ENCODE results near the gene MAT2A. TPM values are rescaled to one million over a fixed set of nuclear protein-coding genes. Genes with fewer than 3 reads are reported as not detected.

MAT2A gene
- total RNA-seq, 1 donor: 161 TPM

DNA sequence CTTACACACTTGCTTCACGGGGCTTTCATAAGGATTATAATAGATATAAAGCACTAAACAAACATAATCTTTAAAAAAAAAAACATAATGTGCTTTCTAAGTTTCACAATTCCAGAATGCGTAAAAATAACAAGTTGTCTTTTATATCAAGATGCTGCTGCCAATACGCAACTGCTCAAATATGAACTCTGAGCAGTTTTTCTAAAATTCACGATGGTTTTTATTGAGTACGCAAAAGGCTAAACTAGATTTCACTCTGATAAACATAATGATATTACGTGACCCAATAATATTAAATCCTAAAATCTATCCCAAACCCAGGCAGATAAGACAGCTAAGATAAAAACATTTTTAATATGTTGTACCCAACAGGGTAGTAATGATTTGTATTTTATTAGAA, 24.6 kb upstream of the MAT2A start:
- DNase-seq (ENCODE audit: low read depth): no peak
- TF ChIP-seq, protein P1, sequence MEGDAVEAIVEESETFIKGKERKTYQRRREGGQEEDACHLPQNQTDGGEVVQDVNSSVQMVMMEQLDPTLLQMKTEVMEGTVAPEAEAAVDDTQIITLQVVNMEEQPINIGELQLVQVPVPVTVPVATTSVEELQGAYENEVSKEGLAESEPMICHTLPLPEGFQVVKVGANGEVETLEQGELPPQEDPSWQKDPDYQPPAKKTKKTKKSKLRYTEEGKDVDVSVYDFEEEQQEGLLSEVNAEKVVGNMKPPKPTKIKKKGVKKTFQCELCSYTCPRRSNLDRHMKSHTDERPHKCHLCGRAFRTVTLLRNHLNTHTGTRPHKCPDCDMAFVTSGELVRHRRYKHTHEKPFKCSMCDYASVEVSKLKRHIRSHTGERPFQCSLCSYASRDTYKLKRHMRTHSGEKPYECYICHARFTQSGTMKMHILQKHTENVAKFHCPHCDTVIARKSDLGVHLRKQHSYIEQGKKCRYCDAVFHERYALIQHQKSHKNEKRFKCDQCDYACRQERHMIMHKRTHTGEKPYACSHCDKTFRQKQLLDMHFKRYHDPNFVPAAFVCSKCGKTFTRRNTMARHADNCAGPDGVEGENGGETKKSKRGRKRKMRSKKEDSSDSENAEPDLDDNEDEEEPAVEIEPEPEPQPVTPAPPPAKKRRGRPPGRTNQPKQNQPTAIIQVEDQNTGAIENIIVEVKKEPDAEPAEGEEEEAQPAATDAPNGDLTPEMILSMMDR (IDR thresholded peaks at IDR 0.05; ENCODE audit: insufficient read depth, low read length): no peak
- no peak overlapping the region for H3K4me3 ChIP-seq (ENCODE audit: low read depth, low read length)

DNA sequence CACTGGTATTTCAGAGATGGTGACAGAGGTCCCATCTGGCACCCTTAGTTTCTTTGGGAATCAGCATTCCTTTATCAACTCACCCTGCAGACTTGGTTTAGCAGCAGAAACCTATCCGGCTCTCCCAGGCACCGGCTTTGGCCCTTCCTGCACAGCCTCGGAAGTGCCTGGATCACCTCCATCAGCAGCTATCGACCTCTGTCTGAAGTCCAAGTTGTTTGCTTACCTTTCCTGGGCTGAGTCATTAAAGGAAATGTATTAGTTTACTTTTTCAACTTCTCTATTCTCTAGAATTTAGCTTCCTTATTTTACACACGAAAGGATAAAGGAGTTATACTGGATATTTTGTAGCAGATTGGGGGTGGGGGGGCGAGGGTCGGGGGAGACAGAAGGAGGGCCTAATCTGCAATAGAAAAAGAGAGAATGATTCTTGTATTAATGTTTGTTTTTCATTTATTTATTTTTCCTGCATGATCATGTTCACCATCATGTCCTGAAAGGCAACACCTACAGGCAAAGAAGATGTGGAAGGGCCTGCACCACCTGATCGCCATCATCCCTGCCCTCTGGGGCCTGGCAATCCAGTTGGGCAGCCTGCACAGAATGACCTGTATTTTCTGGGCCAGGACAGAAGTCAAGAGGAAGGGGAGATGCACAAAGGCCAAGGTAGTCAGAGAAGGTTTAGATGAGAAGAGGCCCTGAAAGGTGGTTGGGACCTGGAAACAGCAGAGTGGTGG, 22.1 kb upstream of the MAT2A start:
- TF ChIP-seq, protein P1 (IDR thresholded peaks at IDR 0.05; ENCODE audit: insufficient read depth, low read length): no peak
- H3K4me3 ChIP-seq (ENCODE audit: low read depth, low read length): no peak overlapping the region
- DNase-seq (ENCODE audit: low read depth): no peak

DNA sequence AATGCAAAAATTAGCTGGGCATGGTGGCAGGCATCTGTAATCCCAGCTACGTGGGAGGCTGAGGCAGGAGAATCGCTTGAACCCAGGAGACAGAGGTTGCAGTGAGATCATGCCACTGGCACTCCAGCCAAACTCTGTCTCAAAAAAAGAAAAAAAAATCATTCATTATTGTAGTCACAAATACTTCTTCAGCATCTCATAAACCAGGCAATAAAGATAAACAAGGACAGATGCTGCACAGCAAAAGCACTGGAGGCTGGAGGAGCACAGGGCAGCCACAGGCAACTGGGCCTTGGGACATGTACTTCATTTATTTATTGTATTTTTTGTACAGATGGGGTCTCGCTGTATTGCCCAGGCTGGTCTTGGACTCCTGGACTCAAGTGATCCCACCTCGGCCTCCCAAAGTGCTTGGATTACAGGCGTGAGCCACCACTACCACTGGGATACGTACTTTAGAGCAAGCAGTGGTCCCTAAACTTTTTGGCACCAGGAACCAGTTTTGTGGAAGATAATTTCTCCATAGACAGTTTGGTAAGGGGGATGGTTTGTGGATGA, 16.8 kb upstream of the MAT2A start:
- TF ChIP-seq, protein P1 (IDR thresholded peaks at IDR 0.05; ENCODE audit: insufficient read depth, low read length): no peak
- H3K4me3 ChIP-seq (ENCODE audit: low read depth, low read length): no peak overlapping the region
- no peak for DNase-seq (ENCODE audit: low read depth)

DNA sequence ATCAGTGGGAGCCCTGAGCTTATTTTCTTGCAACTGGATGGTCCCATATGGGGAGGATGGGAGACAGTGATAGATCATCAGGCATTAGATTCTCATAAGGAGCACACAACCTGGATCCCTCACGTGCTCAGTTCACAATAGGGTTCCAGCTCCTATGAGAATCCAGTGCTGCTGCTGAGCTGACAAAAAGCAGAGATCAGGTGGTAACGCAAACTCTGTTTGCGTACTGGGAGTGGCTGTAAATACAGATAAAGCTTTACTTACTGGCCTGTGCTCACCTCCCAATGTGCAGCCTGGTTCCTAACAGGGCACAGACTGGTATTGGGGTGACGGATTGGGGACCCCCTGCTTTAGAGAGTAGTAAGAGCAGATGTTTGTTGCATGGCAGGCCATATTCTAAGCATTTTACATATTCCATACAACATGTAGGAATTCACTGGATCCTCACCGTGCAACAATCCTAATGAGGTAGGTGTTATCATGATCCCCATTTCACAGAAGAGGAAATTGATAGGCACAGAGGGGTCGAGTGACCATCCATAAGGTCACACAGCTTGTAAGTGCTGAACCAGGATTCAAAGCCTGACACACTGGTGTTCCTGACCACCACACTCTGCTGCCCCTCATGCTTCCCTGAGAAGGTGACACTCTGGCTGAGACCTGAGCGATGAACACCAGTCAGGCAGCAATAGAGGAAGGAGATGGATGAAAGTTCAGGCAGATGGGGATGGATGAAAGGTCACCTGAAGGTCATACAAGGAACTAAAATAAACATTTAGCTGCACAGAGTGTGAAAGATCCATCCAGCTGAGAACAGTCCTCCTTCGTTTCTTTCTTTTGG, 15.7 kb upstream of the MAT2A start:
- no peak for DNase-seq (ENCODE audit: low read depth)
- H3K4me3 ChIP-seq (ENCODE audit: low read depth, low read length): no peak overlapping the region

DNA sequence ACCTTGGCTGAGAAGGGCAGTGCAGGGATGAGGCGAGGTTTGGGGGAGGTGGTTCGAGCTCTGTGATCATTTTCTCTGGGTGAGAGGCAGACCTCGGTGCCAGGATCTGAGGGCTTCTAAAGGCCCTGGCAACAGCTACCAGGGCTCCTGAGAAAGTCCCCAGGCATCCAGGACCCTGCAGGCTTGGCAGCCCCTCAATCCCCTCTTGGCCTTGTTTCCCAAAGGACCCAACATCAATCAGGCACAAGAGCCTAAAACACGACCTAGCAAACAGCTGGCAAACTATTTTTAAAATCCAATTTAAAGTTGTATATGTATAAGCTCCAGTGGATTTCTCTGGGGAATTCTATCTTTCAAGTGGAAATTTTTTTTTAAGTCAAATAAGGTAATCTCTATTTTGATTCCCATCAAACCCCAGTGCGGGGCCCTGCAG, 15.0 kb upstream of the MAT2A start:
- TF ChIP-seq, protein P1 (IDR thresholded peaks at IDR 0.05; ENCODE audit: insufficient read depth, low read length): no peak
- DNase-seq (ENCODE audit: low read depth): no peak
- H3K4me3 ChIP-seq (ENCODE audit: low read depth, low read length): no peak overlapping the region

More for the DNA sequence above, 15.7 kb upstream of the MAT2A start:
- TF ChIP-seq, protein P1 (IDR thresholded peaks at IDR 0.05; ENCODE audit: insufficient read depth, low read length): no peak

DNA sequence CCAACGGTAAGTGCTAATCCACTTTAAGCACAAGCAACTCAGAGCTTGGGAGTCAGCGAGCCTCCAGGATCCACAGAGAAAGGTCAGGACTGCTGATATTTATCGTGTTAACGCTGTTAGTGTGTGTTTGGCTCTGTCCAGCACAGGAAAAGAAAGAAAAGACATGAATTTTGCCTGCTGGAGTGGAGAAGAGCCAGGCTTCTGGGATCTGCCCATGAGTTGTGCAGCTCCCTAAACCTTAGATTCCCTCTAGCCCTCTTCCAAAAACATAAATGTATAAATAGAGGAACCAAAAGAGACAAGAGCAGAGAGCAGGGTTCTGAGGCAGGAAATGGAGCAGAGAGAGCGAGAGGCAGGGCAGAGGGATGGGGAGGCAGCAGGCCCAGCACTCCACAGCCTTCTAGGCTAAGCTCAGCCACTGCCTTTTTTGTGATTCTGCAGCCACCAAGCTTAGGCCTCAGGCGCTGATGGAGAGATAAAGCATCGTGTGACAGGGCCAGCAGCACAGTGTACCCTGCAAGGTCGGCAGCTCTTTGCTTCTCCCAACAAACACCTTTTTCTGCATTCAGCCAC, 14.5 kb upstream of the MAT2A start:
- H3K4me3 ChIP-seq (ENCODE audit: low read depth, low read length): no peak overlapping the region
- TF ChIP-seq, protein P1 (IDR thresholded peaks at IDR 0.05; ENCODE audit: insufficient read depth, low read length): no peak
- DNase-seq (ENCODE audit: low read depth): peak; percentile 64
